Measurements from ENCODE around the gene CIDEB.

Gene CIDEB

DNA sequence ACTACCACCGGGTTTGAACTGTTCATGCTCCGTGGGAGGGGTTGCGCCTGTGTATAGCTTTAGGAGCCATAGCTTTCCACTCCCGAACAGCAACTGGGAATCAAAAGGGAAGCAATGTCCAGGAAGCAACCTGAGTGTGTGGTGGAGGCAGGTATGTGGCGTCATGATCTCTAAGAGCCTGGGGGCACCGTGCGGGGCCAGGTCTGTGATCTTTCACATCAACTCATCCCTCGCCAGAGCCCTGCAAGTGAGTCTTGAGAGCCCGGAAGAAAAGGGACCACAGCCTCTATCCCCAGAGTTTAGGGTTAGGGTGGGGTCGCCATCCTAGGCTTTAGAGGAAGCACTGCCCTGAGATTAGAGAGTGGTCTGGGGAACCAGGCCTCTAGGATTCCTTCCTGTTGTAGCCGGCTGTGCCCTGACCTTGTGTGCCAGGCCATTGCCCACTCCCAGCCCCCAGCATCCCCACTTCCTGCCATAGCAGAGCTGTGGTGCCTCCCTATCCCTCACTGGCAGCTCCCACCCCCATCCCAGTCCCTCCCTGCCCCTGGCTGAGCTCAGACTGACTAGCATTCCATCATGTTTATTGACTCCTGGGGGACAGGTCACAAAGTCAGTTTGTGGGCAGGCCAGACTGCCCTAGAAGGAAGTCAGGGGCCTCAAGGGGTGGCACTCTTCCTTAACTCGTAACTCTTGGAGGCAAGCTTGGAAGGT is 27.8 kb upstream of the CIDEB start:
- Histone ChIP-seq H3K4me1 (ENCODE audit: control insufficient read depth in 1 of 2, insufficient read depth in 2 of 2, low read length in 2 of 2) (peaks cover 32 to 33% of the 10 kb centered on the region in 2 experiments), H3K79me1 (ENCODE audit: low read length) (peaks cover 4% of the 10 kb centered on the region), H2BK5ac (ENCODE audit: low read depth, low read length, poor library complexity) (no peak overlapping the region), H3K14ac (ENCODE audit: low read length) (peak overlapping the region; percentile 22), H3K4ac (ENCODE audit: low read depth, low read length) (no peak overlapping the region), H4K91ac (ENCODE audit: low read depth, low read length) (peak overlapping the region; percentile 41), H3K4me3 (ENCODE audit: low read depth, low read length) (no peak overlapping the region), H3K4me2 (ENCODE audit: low read length) (peak overlapping the region; percentile 74), H3K23ac (ENCODE audit: low read length) (no peak overlapping the region), H2AFZ (ENCODE audit: insufficient read depth, low read length, poor library complexity) (peak overlapping the region; percentile 24), H4K12ac (ENCODE audit: low read depth, low read length) (peak overlapping the region; percentile 47), H3K79me2 (ENCODE audit: control insufficient read depth, insufficient read depth, low read length, poor library complexity) (peaks cover 3% of the 10 kb centered on the region), H3K27ac (ENCODE audit: low read depth, low read length) (no peak overlapping the region), H2AK5ac (ENCODE audit: low read length) (no peak overlapping the region), H2BK12ac (ENCODE audit: low read length) (peak overlapping the region; percentile 51), H3K9ac (ENCODE audit: low read length) (no peak overlapping the region), H3K18ac (ENCODE audit: low read length) (no peak overlapping the region), H2BK120ac (ENCODE audit: insufficient read depth, low read length, poor library complexity) (no peak overlapping the region), H3K36me3 (ENCODE audit: control insufficient read depth in 1 of 2, insufficient read depth in 2 of 2, low read length in 2 of 2) (no peaks in the 10 kb centered on the region), H3K9me3 (ENCODE audit: insufficient read depth, low read depth, low read length) (peaks cover 11% of the 10 kb centered on the region), H4K8ac (ENCODE audit: low read depth, low read length) (peak overlapping the region; percentile 63), H3K27me3 (ENCODE audit: insufficient read depth, low read length) (peaks cover 36% of the 10 kb centered on the region)
- DNase-seq, result no peak
- WGBS (ENCODE audit: extremely low coverage, insufficient coverage, insufficient read length), result no CpG with 5 or more reads among the region's 12 CpGs

DNA sequence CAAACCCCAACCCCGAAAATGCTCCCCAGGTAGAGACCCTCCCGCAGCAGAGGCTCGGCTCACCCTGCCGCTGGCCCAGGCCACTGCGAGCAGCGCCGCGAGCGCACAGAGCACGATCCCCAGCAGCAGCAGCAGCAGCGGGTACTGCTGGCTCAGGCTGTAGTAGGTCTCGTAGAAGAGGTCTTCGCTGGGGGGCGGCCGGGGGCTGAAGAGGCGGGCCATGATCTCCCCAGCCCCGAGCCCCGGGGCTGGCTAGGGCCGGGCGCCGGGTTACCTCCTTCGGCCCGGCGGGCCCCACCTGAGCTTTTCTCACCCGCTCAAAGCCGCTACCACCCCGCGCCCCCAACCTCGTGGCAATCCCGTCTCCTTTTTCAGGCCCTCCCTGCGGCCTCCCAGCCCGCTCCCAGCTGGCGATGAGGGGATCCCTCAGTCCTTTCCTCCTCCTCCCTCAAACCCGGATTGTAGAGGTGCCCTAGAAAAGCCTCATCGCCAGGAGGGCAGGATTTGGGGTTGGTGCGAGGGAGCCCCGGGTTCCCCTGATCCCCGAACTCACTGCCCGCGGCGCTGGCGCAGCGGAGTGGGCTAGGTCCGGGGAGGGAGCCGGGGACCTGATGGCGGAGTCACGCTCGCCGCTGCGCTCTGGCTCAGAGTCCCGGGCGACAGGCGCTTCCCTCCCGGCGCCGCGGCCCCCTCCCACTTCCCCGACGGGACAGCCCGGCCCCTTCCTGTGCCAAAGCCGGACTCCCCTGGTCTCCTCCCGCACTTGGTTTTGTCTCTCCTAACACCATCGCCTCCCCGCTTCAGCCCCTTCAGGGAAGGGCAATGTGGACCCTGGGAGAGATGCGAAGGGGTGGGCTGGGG is 26.9 kb upstream of the CIDEB start, which contains the start of gene ADCY4:
Gene ADCY4 (minus strand): TSS at position 641 of the 861 bp plus-strand sequence. CDS start 419 bp downstream, at position 222.
- H3K27ac ChIP-seq (ENCODE audit: low read depth, low read length), result no peak within 1 kb of the TSS
- peak within 1 kb of the TSS; percentile 47 for H4K12ac ChIP-seq (ENCODE audit: low read depth, low read length)
- H2BK120ac ChIP-seq (ENCODE audit: insufficient read depth, low read length, poor library complexity), result peak within 1 kb of the TSS; percentile 38
- H2BK12ac ChIP-seq (ENCODE audit: low read length), result peak within 1 kb of the TSS; percentile 51
- peak within 1 kb of the TSS; percentile 63 for H4K8ac ChIP-seq (ENCODE audit: low read depth, low read length)
- H3K4ac ChIP-seq (ENCODE audit: low read depth, low read length), result no peak within 1 kb of the TSS
- peak within 1 kb of the TSS; percentile 74 for H3K4me2 ChIP-seq (ENCODE audit: low read length)
- no peaks in the 10 kb centered on the region for H3K36me3 ChIP-seq (ENCODE audit: control insufficient read depth in 1 of 2, insufficient read depth in 2 of 2, low read length in 2 of 2)
- no peak within 1 kb of the TSS for H3K23ac ChIP-seq (ENCODE audit: low read length)
- H2BK5ac ChIP-seq (ENCODE audit: low read depth, low read length, poor library complexity), result no peak within 1 kb of the TSS
- H3K79me1 ChIP-seq (ENCODE audit: low read length), result peaks cover 4% of the 10 kb centered on the region
- peaks cover 26% of the 10 kb centered on the region for H3K27me3 ChIP-seq (ENCODE audit: insufficient read depth, low read length)
- H3K4me1 ChIP-seq (ENCODE audit: control insufficient read depth in 1 of 2, insufficient read depth in 2 of 2, low read length in 2 of 2), result peaks cover 30 to 32% of the 10 kb centered on the region in 2 experiments
- H4K91ac ChIP-seq (ENCODE audit: low read depth, low read length), result peak within 1 kb of the TSS; percentile 58
- peak within 1 kb of the TSS; percentile 62 for H3K4me3 ChIP-seq (ENCODE audit: low read depth, low read length)
- peaks cover 3% of the 10 kb centered on the region for H3K79me2 ChIP-seq (ENCODE audit: control insufficient read depth, insufficient read depth, low read length, poor library complexity)
- peak within 1 kb of the TSS; percentile 62 for H3K14ac ChIP-seq (ENCODE audit: low read length)
- no peak within 1 kb of the TSS for H2AK5ac ChIP-seq (ENCODE audit: low read length)
- H3K9me3 ChIP-seq (ENCODE audit: insufficient read depth, low read depth, low read length), result peaks cover 7% of the 10 kb centered on the region
- no peak for DNase-seq
- peak within 1 kb of the TSS; percentile 68 for H2AFZ ChIP-seq (ENCODE audit: insufficient read depth, low read length, poor library complexity)
- H3K9ac ChIP-seq (ENCODE audit: low read length), result no peak within 1 kb of the TSS
- H3K18ac ChIP-seq (ENCODE audit: low read length), result peak within 1 kb of the TSS; percentile 61
- no CpG with 5 or more reads among the region's 65 CpGs for WGBS (ENCODE audit: extremely low coverage, insufficient coverage, insufficient read length)

DNA sequence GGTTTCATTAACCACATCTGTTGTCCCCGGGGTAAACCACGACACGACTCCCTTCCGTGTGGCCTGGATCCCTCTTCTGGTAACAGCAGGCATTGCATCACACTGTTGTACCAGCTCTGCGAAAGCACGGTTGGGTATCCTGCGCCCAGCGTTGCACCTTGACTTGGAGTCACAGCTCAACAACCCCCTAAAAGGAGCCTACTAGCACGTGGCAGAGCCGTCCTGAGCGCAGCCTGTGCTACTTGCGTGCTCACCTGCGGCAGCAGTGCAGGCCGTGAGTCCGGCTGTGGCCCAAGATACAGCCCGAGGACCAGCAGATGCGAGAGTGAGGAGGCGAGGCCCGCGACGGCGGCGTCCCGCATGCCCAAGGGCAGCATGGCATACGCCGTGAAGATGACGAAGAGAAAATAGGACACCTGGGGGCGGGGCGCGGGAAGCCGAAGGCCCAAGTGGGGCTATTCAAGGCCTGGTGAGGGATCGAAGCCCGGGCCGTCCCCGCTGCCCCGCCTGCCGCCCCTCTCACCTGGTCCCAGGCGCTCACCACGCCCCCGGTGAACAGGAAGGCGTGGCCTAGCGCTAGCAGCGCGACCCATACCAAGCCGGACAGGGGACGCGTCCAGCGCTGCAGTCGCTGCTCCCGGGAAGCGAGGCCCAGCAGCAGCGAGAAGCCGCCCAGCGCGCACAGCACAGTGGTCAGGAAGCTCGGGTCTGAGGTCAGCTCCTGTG is 24.7 kb upstream of the CIDEB start:
- Histone ChIP-seq H3K18ac (ENCODE audit: low read length) (no peak overlapping the region), H2AK5ac (ENCODE audit: low read length) (no peak overlapping the region), H4K8ac (ENCODE audit: low read depth, low read length) (peak overlapping the region; percentile 20), H3K9ac (ENCODE audit: low read length) (no peak overlapping the region), H2BK12ac (ENCODE audit: low read length) (no peak overlapping the region), H2AFZ (ENCODE audit: insufficient read depth, low read length, poor library complexity) (peak overlapping the region; percentile 75), H3K9me3 (ENCODE audit: insufficient read depth, low read depth, low read length) (peaks cover 2% of the 10 kb centered on the region), H3K27me3 (ENCODE audit: insufficient read depth, low read length) (peaks cover 10% of the 10 kb centered on the region), H3K79me2 (ENCODE audit: control insufficient read depth, insufficient read depth, low read length, poor library complexity) (peaks cover 3% of the 10 kb centered on the region), H3K23ac (ENCODE audit: low read length) (no peak overlapping the region), H3K27ac (ENCODE audit: low read depth, low read length) (no peak overlapping the region), H3K4ac (ENCODE audit: low read depth, low read length) (no peak overlapping the region), H2BK5ac (ENCODE audit: low read depth, low read length, poor library complexity) (no peak overlapping the region), H3K36me3 (ENCODE audit: control insufficient read depth in 1 of 2, insufficient read depth in 2 of 2, low read length in 2 of 2) (no peaks in the 10 kb centered on the region), H3K4me1 (ENCODE audit: control insufficient read depth in 1 of 2, insufficient read depth in 2 of 2, low read length in 2 of 2) (peaks cover 24 to 26% of the 10 kb centered on the region in 2 experiments), H3K79me1 (ENCODE audit: low read length) (peaks cover 4% of the 10 kb centered on the region), H3K14ac (ENCODE audit: low read length) (no peak overlapping the region), H4K91ac (ENCODE audit: low read depth, low read length) (no peak overlapping the region), H3K4me3 (ENCODE audit: low read depth, low read length) (peak overlapping the region; percentile 51), H2BK120ac (ENCODE audit: insufficient read depth, low read length, poor library complexity) (no peak overlapping the region), H4K12ac (ENCODE audit: low read depth, low read length) (peak overlapping the region; percentile 36), H3K4me2 (ENCODE audit: low read length) (peak overlapping the region; percentile 59)
- WGBS (ENCODE audit: extremely low coverage, insufficient coverage, insufficient read length), result no CpG with 5 or more reads among the region's 56 CpGs
- DNase-seq, result peak; percentile 64 to 80

DNA sequence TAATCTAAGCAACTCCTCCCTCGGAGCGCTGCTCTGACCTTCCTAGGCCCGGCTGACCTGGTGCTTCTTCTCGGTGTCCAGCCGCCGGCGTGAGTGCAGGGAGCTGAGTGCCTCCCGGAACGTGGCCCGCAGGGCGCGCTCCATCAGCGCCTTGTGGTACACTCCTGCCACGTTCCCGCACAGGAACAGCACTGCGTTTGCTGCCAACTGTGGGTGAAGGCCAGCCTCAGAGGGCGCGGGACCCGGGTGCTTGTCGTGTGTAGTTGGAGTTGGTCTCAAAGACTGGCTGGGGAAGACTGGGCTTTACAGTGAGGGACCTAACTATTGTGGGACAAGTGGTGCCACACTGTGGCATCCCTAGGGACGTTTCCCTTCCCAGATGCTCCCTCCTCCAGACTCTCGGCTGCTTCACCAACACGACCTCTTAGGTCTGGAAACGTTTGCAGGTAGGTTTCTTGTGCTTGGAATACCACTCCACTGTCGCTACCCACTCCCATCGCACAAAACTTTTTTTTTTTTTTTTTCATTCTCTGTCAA is 24.0 kb upstream of the CIDEB start:
- no peak overlapping the region for H3K4me3 ChIP-seq (ENCODE audit: low read depth, low read length)
- H3K79me2 ChIP-seq (ENCODE audit: control insufficient read depth, insufficient read depth, low read length, poor library complexity), result peaks cover 3% of the 10 kb centered on the region
- H3K4me1 ChIP-seq (ENCODE audit: control insufficient read depth in 1 of 2, insufficient read depth in 2 of 2, low read length in 2 of 2), result peaks cover 24 to 26% of the 10 kb centered on the region in 2 experiments
- no peak overlapping the region for H3K4me2 ChIP-seq (ENCODE audit: low read length)
- H2BK12ac ChIP-seq (ENCODE audit: low read length), result no peak overlapping the region
- peaks cover 4% of the 10 kb centered on the region for H3K79me1 ChIP-seq (ENCODE audit: low read length)
- no peak overlapping the region for H4K91ac ChIP-seq (ENCODE audit: low read depth, low read length)
- H2AFZ ChIP-seq (ENCODE audit: insufficient read depth, low read length, poor library complexity), result no peak overlapping the region
- H4K8ac ChIP-seq (ENCODE audit: low read depth, low read length), result no peak overlapping the region
- H2BK120ac ChIP-seq (ENCODE audit: insufficient read depth, low read length, poor library complexity), result no peak overlapping the region
- H2AK5ac ChIP-seq (ENCODE audit: low read length), result no peak overlapping the region
- WGBS (ENCODE audit: extremely low coverage, insufficient coverage, insufficient read length), result no CpG with 5 or more reads among the region's 26 CpGs
- H3K4ac ChIP-seq (ENCODE audit: low read depth, low read length), result no peak overlapping the region
- no peak overlapping the region for H3K14ac ChIP-seq (ENCODE audit: low read length)
- no peak overlapping the region for H3K9ac ChIP-seq (ENCODE audit: low read length)
- no peaks in the 10 kb centered on the region for H3K36me3 ChIP-seq (ENCODE audit: control insufficient read depth in 1 of 2, insufficient read depth in 2 of 2, low read length in 2 of 2)
- no peak overlapping the region for H4K12ac ChIP-seq (ENCODE audit: low read depth, low read length)
- no peak overlapping the region for H3K18ac ChIP-seq (ENCODE audit: low read length)
- H3K27me3 ChIP-seq (ENCODE audit: insufficient read depth, low read length), result peaks cover 10% of the 10 kb centered on the region
- no peak overlapping the region for H3K27ac ChIP-seq (ENCODE audit: low read depth, low read length)
- no peak overlapping the region for H3K23ac ChIP-seq (ENCODE audit: low read length)
- H3K9me3 ChIP-seq (ENCODE audit: insufficient read depth, low read depth, low read length), result peaks cover 2% of the 10 kb centered on the region
- no peak overlapping the region for H2BK5ac ChIP-seq (ENCODE audit: low read depth, low read length, poor library complexity)
- DNase-seq, result no peak

Measured in trophoblast cell (in vitro differentiated cells and primary cell).